HepG2 (cell line): ENCODE measurements around the gene GLIS2. TPM values are rescaled to one million over a fixed set of nuclear protein-coding genes. Genes with fewer than 3 reads are reported as not detected.
A peak's percentile ranks its signal among the peaks of the same experiment; 100 is the strongest.

Source experiments
- AGO2 ChIP-seq: fragments of 200-400 bp; formaldehyde crosslinking; optimal IDR thresholded peaks from 2 replicates; pipeline ENCODE3; 2017; ENCODE audit warnings: mild to moderate bottlenecking, low read depth, low read length, moderate library complexity
- ETV6 ChIP-seq: sonication (generic); formaldehyde crosslinking; conservative IDR thresholded peaks from 2 replicates; pipeline ENCODE4 v1.4.0; 2020; ENCODE audit warnings: missing genetic modification reagents
- GFI1 ChIP-seq: sonication (generic); formaldehyde crosslinking; IDR thresholded peaks from 2 replicates; pipeline ENCODE4 v1.5.0; 2020; ENCODE audit warnings: missing genetic modification reagents, mild to moderate bottlenecking, borderline replicate concordance
- GLI4 ChIP-seq: sonication (generic); formaldehyde crosslinking; IDR thresholded peaks from 2 replicates; pipeline ENCODE4 v1.5.1; 2020; ENCODE audit warnings: missing genetic modification reagents, mild to moderate bottlenecking, moderate library complexity, borderline replicate concordance
- GTF3A ChIP-seq: sonication (generic); formaldehyde crosslinking; conservative IDR thresholded peaks from 2 replicates; pipeline ENCODE4 v1.4.0; 2020; ENCODE audit warnings: mild to moderate bottlenecking, missing genetic modification reagents
- HIVEP1 ChIP-seq: sonication (generic); formaldehyde crosslinking; IDR thresholded peaks from 2 replicates; pipeline ENCODE4 v1.4.0; 2020; ENCODE audit warnings: mild to moderate bottlenecking, missing genetic modification reagents
- HOXA9 ChIP-seq: sonication (generic); formaldehyde crosslinking; IDR thresholded peaks from 2 replicates; pipeline ENCODE4 v1.8.1; 2022; ENCODE audit warnings: missing genetic modification reagents, mild to moderate bottlenecking, moderate library complexity, borderline replicate concordance
- KDM2A ChIP-seq: sonication (generic); formaldehyde crosslinking; IDR thresholded peaks from 2 replicates; pipeline ENCODE4 v1.4.0; 2020; ENCODE audit warnings: low read depth, missing genetic modification reagents, borderline replicate concordance
- KDM5B ChIP-seq: sonication (generic); formaldehyde crosslinking; IDR thresholded peaks from 2 replicates; pipeline ENCODE4 v1.4.0; 2020; ENCODE audit warnings: missing genetic modification reagents, mild to moderate bottlenecking, borderline replicate concordance
- KLF11 ChIP-seq: IDR thresholded peaks from 2 replicates; pipeline ENCODE4 v1.6.1; 2016; ENCODE audit warnings: missing compliant biosample characterization
- MYNN ChIP-seq: sonication (generic); formaldehyde crosslinking; IDR thresholded peaks from 2 replicates; pipeline ENCODE4 v1.4.0; 2020; ENCODE audit warnings: mild to moderate bottlenecking, low read depth, missing genetic modification reagents
- NKX3-1 ChIP-seq: sonication (generic); formaldehyde crosslinking; IDR thresholded peaks from 2 replicates; pipeline ENCODE4 v1.5.0; 2020; ENCODE audit warnings: missing genetic modification reagents
- POLR2AphosphoS5 ChIP-seq: IDR thresholded peaks from 2 replicates; pipeline ENCODE4 v1.6.1; 2012; ENCODE audit warnings: low read depth, low read length
- RFX3 ChIP-seq: IDR thresholded peaks from 2 replicates; pipeline ENCODE4 v1.6.1; 2016; ENCODE audit warnings: missing biosample characterization, missing genetic modification reagents
- SCMH1 ChIP-seq: sonication (generic); formaldehyde crosslinking; IDR thresholded peaks from 2 replicates; pipeline ENCODE4 v1.9.0; 2021; ENCODE audit warnings: missing genetic modification reagents, mild to moderate bottlenecking, borderline replicate concordance
- SOX6 ChIP-seq, 2 experiments: fragments of 450-650 bp in 1 of 2; sonication (generic) in 1 of 2; formaldehyde crosslinking in 1 of 2; IDR thresholded peaks; 2 replicates each; pipeline versions ENCODE4 v1.4.0 to v1.6.1; 2017 to 2020; ENCODE audit warnings: antibody characterized with exemption in 1 of 2, mild to moderate bottlenecking in 1 of 2, missing genetic modification reagents in 1 of 2
- TCF7 ChIP-seq: sonication (generic); IDR thresholded peaks from 2 replicates; pipeline ENCODE4 v1.6.1; 2016; ENCODE audit warnings: antibody characterized with exemption, low read depth
- THAP11 ChIP-seq: IDR thresholded peaks from 2 replicates; pipeline ENCODE4 v1.6.1; 2016; ENCODE audit warnings: missing biosample characterization, missing genetic modification reagents
- ZBTB20 ChIP-seq: sonication (generic); formaldehyde crosslinking; IDR thresholded peaks from 2 replicates; pipeline ENCODE4 v1.8.1; 2023; ENCODE audit warnings: missing genetic modification reagents, low read depth, mild to moderate bottlenecking, borderline replicate concordance
- ZFP36L2 ChIP-seq: sonication (generic); formaldehyde crosslinking; IDR thresholded peaks from 2 replicates; pipeline ENCODE4 v1.4.0; 2020; ENCODE audit warnings: missing genetic modification reagents
- ZMYM2 ChIP-seq: sonication (generic); formaldehyde crosslinking; IDR thresholded peaks from 2 replicates; pipeline ENCODE4 v1.8.0; 2022; ENCODE audit warnings: mild to moderate bottlenecking, missing genetic modification reagents
- ZNF251 ChIP-seq: sonication (generic); formaldehyde crosslinking; IDR thresholded peaks from 2 replicates; pipeline ENCODE4 v1.9.0; 2021; ENCODE audit warnings: mild to moderate bottlenecking, missing genetic modification reagents
- ZNF343 ChIP-seq: sonication (generic); formaldehyde crosslinking; IDR thresholded peaks from 2 replicates; pipeline ENCODE4 v1.4.0; 2020; ENCODE audit warnings: mild to moderate bottlenecking, missing genetic modification reagents
- ZNF350 ChIP-seq: sonication (generic); formaldehyde crosslinking; IDR thresholded peaks from 2 replicates; pipeline ENCODE4 v1.4.0; 2020; ENCODE audit warnings: mild to moderate bottlenecking, low read depth, missing genetic modification reagents, borderline replicate concordance
- ZNF558 ChIP-seq: sonication (generic); formaldehyde crosslinking; IDR thresholded peaks from 2 replicates; pipeline ENCODE4 v1.9.0; 2022; ENCODE audit warnings: mild to moderate bottlenecking, missing genetic modification reagents, borderline replicate concordance
- ZNF570 ChIP-seq: sonication (generic); formaldehyde crosslinking; IDR thresholded peaks from 2 replicates; pipeline ENCODE4 v1.4.0; 2020; ENCODE audit warnings: mild to moderate bottlenecking, missing genetic modification reagents, borderline replicate concordance
- ZNF782 ChIP-seq: sonication (generic); formaldehyde crosslinking; IDR thresholded peaks from 2 replicates; pipeline ENCODE4 v1.4.0; 2020; ENCODE audit warnings: missing genetic modification reagents, mild to moderate bottlenecking, borderline replicate concordance
- ZNF883 ChIP-seq: sonication (generic); formaldehyde crosslinking; IDR thresholded peaks from 2 replicates; pipeline ENCODE4 v1.5.1; 2020; ENCODE audit warnings: mild to moderate bottlenecking, missing genetic modification reagents; ENCODE audit errors: not compliant biosample characterization
- ZSCAN9 ChIP-seq: IDR thresholded peaks from 2 replicates; pipeline ENCODE4 v1.6.1; 2016; ENCODE audit warnings: borderline replicate concordance
- polyA plus RNA-seq, 8 experiments: library from polyadenylated mRNA; depleted of rRNA in 3 of 8; stranded (reverse) in 7 of 8; unstranded in 1 of 8; fragments of >200 nt; fragmentation: Illumina TruSeq in 4 of 8; extraction: Trizol in 4 of 8; gene quantifications; 2 replicates each; pipeline versions ENCODE4 v1.2.1 to v1.2.3, GENCODE V29; 2011 to 2016; ENCODE audit warnings: low read depth in 4 of 8, missing spikeins in 1 of 8, mixed read lengths in 1 of 8; ENCODE audit not compliant: insufficient read depth in 1 of 8
- total RNA-seq, 5 experiments: library from RNA; depleted of rRNA; stranded (reverse); fragments of >200 nt; fragmentation: Illumina TruSeq; extraction: Trizol; gene quantifications; 2 replicates each; pipeline ENCODE4 v1.2.3, GENCODE V29; 2016; ENCODE audit warnings: low read depth in 1 of 5
- TF ChIP-seq, protein P1 (sequence below): IDR thresholded peaks from 2 replicates; pipeline ENCODE4 v1.6.1; 2012; ENCODE audit warnings: low read depth, low read length, improper control_type of control experiment

Gene GLIS2
- total and polyA plus RNA-seq, 2 of the 13 experiments (the other 11 are each of a cell fraction or from before 2014, with no cell fraction given) = 0.28 to 0.29 TPM

- TF ChIP-seq, protein P1, sequence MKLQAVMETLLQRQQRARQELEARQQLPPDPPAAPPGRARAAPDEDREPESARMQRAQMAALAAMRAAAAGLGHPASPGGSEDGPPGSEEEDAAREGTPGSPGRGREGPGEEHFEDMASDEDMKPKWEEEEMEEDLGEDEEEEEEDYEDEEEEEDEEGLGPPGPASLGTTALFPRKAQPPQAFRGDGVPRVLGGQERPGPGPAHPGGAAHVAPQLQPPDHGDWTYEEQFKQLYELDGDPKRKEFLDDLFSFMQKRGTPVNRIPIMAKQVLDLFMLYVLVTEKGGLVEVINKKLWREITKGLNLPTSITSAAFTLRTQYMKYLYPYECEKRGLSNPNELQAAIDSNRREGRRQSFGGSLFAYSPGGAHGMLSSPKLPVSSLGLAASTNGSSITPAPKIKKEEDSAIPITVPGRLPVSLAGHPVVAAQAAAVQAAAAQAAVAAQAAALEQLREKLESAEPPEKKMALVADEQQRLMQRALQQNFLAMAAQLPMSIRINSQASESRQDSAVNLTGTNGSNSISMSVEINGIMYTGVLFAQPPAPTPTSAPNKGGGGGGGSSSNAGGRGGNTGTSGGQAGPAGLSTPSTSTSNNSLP = no peak
- TF ChIP-seq ZMYM2 (CRISPR knock-in tag) (peak; percentile 76), NKX3-1 (CRISPR knock-in tag) (no peak; the same call in 1 of the 2 replicates), GFI1 (CRISPR knock-in tag) (peak; percentile 12; the same call in 1 of the 2 replicates), ZNF570 (CRISPR knock-in tag) (no peak), GTF3A (peak; percentile 56; the same call in 1 of the 2 replicates), ZNF350 (CRISPR knock-in tag) (peak; percentile 90; the same call in 1 of the 2 replicates), ZSCAN9 (peak; percentile 70; the same call in 1 of the 2 replicates), ZNF343 (CRISPR knock-in tag) (peak; percentile 85), HOXA9 (CRISPR knock-in tag) (peak; percentile 52; the same call in 1 of the 2 replicates), MYNN (CRISPR knock-in tag) (no peak; the same call in 1 of the 2 replicates), ZFP36L2 (CRISPR knock-in tag) (no peak), HIVEP1 (CRISPR knock-in tag) (peak; percentile 73), AGO2 (peak; percentile 93), SOX6 (IDR thresholded peaks at IDR 0.05) (no peak), SOX6 (CRISPR knock-in tag; IDR thresholded peaks at IDR 0.05) (peak; percentile 77), KDM5B (peak; percentile 96), SCMH1 (no peak), RFX3 (no peak), KLF11 (peak; percentile 88), ZNF883 (CRISPR knock-in tag) (peak; percentile 88), THAP11 (CRISPR knock-in tag) (peak; percentile 97), ETV6 (CRISPR knock-in tag) (peak; percentile 49), ZNF782 (CRISPR knock-in tag) (peak; percentile 97), KDM2A (peak; percentile 67; the same call in 1 of the 2 replicates), ZNF558 (CRISPR knock-in tag) (0 out of 2 replicates have a peak, but pooled peaks have one; percentile 61), ZNF251 (CRISPR knock-in tag) (peak; percentile 47; the same call in 1 of the 2 replicates), GLI4 (CRISPR knock-in tag) (peak; percentile 41; the same call in 1 of the 2 replicates), POLR2AphosphoS5 (peak; percentile 62), ZBTB20 (peak; percentile 67), TCF7 (no peak)
Measured at GRCh38 chr16:4271176-4272113, 44.4 kb upstream of the GLIS2 start (continued).
